NCI-H1417 treated with DMSO at 0.1 percent for 48 hours (cell line): Measurements from ENCODE around the gene ELOVL3.
A peak's percentile ranks its signal among the peaks of the same experiment; 100 is the strongest.
"Not testable (repeated sequence)": the region's sequence is repeated elsewhere in the genome, so short reads cannot be mapped to it uniquely, and the experiment has no call there.

Experiments
- DNase-seq: peaks from one replicate; lab custom pipeline; 2025; lab: John Stamatoyannopoulos, UW

Gene ELOVL3

DNA sequence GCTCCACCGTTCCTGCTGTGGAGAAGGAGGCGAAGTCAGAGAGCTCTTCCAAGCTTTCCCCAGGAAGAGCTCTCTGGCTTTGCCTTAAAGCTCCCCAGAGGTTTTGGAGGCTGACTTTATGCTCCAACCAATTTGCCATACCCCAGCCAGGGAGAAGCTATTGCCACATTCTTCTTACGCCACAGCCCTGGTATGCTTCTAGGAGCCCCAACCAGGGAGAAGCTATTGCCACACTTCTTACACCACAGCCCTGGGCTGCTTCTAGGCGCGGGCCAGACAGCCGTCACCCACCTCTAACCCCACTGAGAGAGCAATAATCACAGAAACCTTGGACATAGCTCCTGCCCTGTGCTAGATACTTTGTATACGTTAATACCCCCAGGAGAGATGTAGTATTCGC, 951 bp downstream of the ELOVL3 start:
- DNase-seq, result no peak

DNA sequence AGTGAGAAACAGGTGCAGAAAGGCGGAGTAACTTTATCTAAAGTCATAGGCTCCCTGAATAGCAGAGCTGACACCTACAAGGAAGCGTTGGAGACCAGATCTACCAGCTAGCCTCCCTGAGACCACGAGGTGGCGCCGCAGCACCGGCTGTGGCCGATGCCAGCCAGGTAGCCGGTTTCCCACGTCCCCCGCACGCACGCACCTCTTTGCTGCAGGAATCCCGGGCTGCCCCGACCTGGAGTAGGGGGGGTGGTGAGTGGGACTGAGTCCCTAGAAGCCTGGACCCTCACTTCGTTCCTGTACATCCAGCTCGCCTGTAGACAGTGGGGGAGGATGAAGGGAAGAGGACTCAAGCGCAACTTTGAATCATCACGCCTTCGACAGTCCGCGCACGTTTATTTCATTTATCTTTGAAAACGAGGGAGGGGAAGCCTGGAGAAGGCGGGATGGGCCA, 3.7 kb downstream of the ELOVL3 start:
- DNase-seq, result no peak

DNA sequence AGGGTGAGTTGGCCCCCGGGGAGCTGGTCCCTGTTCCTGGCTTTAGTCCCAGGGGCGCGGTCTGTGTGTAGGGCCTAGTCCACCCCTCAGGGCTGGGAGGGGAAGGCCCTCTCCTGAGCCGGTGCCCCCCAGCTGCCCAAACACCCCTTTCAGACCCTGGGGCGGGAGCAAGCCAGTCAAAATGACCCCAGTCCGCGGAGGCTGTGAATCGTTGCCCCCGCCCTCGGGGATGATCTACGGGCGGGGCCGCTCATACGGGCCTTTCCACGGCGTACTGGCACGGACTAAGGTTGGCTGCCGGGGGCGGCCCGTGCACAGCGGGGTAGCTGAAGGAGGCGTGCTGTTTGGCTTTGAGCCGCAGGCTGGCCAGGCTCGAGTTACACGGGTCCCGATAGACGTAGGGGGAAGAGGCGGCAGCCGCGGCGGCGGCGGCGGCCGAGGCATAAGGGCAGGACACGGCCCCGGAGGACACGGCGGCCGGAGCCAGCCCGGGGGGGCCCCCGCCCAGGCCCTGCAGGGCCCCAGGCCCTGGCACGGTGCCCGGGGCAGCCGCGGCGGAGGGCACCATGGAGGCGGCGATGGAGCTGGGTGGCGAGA, 4.3 kb downstream of the ELOVL3 start:
- no peak for DNase-seq

DNA sequence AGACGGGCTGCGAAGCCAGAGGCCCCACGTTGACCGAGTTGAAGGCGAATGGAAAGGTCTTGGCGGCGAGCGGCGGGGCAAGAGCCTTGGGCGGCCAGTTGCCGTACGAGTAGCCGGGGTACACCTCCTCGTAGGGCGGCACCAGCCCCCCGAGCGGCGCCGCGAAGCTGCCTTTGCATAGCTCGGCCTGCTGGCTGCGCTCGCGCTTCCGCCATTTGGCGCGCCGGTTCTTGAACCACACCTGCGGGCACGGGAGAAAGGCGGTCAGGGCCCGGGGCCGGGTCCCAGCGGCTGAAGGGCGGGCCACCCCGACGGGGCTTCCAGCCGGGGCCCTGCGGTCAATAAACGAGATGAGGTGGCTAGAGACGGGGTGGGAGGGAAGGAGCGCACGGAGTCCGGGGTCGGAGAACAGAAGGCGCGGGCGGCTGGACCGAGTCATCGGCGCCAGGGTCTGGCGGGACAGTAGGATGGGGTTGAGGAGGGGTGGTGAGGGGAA, 4.8 kb downstream of the ELOVL3 start:
- no peak for DNase-seq

DNA sequence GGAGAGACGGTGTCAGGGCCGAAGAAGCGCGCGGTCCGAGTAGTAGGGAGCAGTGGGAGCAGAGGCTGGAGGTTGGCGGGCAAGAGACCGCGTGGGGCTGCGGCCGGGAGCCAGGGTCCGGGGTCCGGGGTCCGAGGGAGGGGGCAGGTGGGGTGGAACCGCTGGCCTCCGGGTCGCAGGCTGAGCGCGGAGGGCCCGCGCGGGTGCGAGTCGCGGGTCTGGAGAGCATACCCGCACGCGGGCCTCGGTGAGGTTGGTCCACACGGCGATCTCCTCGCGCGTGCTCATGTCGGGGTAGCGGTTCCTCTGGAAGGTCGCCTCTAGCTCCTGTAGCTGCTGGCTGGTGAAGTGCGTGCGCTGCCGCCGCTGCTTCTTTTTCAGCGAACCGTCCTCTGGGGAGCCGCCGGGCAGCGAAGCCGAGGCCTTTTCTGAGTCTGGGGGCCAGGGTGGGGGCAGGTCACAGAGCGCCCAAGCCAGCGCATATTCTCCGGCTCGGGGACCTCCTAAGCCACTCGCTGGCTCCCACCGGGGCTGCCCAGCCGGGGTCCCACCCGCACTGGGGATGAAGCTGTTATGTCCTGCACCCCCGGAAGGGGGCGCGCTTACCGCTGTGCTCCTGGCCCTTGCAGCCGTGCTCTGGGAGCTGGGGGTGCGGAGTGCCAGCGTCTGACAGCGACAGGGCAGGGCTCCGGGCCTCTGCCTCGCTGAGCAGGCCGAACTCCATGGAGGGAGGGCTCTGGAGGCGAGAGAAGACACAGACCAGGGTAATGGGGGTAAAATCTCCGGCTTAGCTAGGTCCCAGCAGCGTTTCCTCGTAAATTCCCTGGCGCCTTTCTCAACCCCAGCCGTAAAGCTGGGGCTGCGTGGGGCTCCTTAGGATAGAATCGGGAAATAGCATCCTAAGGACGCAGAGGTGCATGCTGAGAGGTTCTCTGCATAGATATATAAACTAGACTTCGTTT, 5.5 kb downstream of the ELOVL3 start:
- DNase-seq, result no peak

DNA sequence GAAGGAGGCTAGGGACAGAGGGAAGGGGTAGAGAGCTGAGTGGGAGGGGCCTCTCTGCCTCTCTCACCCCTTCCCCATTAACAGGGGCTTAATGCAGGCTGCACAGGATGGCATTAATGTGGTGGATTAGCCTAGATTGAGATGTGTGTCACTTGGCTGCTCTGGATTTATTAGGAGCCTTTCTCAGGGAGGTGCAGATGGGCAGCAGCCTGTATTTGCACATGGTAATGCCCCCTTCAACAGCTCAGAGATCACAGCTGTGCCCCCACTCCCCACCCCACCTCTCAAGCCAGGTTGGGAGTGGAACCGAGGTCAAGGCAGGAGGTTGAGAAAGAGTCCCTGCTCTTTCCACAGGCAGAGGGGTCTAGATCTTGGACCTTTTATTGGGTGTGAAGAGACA, 7.9 kb downstream of the ELOVL3 start:
- no peak for DNase-seq

DNA sequence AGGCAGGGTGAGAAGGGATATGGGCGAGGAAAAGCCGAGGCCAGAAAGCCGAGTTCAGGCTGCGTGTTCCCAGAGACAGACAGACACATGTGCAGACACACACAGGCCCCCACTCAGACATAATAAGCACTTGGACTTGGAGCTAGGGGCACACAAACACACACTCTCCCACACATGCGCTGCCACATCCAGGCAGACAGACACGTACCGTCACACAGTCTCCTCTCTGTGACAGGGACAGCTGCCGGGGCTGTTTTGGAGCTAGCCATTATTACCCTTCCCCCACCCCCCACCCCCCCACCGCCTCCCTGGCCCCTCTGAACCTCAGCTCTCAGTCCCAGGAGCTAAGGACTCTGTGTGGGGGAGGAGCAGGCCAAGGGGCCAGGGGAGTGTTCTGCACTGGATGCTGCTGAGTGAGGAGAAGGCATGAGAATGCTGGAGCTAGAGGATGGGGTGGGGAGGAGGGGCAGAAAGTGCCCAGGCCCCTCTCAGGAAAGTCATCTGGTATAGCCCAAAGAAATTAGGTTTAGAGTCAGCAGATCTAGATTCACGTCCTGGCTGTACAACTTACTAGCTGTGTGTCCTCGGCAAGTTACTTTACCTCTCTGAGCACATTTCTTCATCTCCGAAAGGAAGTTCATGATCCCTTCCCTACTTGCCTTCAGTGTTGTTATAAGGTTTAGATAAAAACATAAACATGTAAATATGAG, 8.9 kb downstream of the ELOVL3 start:
- DNase-seq, result no peak

DNA sequence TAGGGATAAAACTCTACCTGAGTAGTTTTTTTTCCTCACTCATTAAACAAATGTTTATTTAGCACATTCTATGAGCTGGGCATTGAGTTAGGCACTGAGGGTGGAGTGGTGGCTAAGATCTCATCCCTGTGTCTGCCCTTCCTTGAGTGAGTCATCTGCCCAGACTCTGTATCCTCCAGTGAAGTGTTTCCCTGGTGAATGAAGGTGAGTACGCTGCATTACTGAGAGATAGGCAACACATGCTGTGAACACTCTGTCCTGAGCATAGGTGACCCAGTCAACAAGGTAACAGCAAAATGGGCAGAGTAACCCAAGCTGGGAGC, 9.5 kb downstream of the ELOVL3 start:
- no peak for DNase-seq

DNA sequence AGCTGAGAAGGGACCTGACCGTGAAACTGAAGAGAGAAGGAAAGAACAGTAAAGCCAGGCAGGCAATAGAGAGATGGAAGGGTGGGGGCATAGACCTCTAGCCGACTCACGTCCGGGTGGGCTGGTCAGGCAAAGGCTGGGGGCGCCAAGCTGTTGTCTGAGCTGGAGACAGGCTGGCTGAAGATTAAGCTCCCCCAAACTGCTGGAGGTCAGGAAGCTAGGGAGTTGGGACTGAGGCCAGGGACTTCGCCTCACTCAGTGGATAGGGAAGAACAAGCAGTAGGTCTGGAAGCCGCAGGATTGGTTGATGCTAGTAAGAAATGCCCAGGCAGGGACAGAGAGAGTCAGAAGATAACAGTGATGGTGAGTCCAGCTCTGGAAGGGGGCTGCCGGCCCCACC, 9.9 kb downstream of the ELOVL3 start:
- no peak for DNase-seq

DNA sequence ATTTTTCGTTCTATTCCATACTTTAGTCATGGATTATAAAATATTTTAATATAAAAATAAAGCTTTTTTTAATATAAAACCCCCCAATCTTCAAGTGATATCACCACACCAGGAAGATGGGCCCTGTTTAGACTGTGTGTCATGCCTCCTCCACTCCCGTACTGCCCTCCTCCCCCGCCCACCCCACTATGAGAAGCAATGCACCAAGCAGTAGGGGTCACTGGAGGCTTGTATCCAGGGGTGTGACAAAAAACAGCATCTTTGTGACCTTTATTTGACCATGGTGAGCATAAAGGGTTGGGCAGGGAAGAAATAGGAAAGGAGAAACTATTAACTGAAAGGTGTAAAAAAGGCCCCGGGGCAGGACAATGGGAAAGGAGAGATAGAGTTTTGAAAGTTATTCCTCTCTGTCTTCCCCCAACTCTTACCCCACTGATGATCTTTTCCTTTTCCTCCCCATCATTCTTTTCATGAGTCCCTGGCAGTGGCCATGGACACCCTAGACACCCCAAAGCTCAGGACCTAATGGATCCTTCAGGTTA, 11.7 kb downstream of the ELOVL3 start:
- no peak for DNase-seq

DNA sequence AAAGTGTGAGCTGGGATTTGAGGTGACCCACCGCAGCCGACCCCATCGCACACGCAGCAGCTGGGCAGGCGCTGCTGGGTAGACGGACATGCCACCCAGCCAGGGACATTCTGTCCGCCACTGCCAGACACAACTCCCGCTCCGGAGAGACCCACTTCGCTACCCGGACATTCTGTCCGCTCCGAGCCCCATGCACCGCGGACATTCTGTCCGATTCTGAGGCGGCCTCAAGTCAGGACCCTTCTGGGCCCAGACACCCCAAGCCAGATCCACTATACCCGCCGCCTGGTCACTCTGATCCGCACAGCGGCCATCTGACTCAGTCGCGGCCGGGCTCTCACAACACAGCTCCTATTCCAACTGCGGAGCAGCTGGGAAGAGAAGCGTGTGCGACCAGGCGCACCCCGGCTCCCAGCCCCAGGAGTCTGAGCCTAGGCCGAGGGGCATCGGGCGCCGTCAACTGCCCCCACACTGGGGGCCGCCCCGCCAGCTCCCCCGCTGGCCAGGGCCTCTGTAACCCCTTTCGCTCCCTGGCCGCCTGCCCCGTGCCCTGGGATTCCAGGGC, 14.4 kb downstream of the ELOVL3 start:
- no peak for DNase-seq

DNA sequence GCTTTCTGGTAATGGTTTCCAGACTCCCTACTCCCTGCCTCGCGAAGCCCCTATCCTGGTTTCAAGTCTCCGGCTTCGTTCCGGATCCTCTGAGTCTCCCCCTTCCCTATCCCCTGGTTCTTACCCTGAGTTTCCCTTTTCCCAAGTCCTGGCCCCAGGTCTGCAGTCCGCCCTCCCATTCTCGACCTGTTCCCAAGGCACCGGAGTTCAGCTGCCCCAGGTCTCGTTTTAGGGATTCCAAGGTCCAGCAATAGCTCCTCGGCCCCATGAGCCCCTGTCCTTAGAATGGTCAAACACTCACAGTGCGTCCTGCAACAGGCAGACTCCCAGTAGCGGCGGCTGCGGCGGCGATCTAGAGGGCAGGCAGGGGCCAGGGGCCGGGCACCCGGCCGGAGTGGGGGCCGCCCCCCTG, 14.9 kb downstream of the ELOVL3 start:
- DNase-seq, result no peak

DNA sequence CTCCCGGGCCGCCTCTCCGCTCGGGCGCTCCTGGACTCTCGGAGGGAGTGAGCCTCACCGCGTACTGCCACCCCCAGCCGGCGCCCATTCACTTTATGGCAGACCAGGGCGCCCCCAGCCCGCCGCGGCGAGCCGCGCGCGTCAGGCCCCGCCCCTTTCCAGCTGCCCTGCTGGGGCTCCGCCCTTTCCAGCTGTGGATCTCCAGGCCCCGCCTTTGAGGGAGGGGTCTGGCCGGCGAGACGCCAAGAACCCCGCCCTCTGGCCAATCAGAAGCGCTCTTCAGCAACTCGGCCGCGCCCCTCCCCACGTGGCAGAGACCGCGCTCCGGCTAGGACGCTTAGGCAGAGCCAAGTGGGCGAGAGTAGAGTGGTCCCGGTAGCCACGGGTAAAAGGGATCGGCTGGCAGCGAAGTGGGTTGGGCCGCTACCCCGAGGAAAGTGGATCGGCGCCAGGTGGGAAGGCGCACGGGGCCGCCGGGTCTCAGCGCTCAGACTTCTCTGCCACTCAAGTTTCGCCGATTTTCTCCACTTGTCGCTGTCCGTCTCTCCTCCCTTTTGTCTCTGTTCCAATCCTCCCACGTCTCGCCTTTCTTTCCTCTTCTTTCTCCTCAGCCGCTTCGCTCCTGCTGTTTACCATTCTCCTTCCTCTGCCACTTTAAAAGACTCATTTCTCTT, 15.5 kb downstream of the ELOVL3 start, which contains the start of gene PITX3:
PITX3 (minus strand) TSS at position 69 of the 674 bp plus-strand sequence. CDS start 9,432 bp downstream, outside the sequence.
- no peak for DNase-seq

DNA sequence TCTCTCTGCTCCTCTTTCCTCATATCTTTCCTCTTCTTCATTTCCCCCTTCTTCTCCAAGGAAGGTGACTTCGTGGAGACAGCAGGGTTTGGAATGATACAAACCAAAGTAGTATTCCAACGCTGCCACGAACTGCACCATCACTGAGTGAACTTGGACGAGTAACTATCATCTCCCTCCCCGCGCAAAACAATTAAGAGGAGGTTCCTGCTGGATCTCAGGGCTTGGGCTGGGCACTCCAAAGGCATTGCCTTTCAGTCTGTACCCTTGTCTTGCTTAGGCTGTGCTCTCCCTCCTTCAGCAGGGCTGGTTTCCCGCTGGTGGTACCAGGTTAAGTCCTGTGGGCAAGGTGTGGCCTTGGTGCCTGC, 16.0 kb downstream of the ELOVL3 start:
- no peak for DNase-seq

DNA sequence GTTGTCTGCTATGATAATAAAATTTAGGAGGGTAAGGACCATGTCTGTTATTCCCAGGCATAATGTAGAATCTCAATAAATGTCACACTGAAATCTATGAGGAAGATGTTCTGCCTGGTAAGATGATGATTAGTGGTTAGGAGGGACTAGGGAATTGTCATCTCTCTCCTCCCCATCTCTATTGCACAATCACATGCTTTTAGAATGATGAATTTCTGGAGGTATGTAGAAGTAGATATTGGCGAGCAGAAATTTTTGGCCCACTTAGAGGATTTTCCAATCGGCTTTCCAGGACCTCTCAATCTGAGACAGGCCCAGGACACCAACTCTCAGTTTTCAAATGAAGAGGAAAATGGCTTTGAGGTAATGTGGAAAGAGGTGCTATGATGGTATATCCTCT, 17.2 kb downstream of the ELOVL3 start:
- no peak for DNase-seq

DNA sequence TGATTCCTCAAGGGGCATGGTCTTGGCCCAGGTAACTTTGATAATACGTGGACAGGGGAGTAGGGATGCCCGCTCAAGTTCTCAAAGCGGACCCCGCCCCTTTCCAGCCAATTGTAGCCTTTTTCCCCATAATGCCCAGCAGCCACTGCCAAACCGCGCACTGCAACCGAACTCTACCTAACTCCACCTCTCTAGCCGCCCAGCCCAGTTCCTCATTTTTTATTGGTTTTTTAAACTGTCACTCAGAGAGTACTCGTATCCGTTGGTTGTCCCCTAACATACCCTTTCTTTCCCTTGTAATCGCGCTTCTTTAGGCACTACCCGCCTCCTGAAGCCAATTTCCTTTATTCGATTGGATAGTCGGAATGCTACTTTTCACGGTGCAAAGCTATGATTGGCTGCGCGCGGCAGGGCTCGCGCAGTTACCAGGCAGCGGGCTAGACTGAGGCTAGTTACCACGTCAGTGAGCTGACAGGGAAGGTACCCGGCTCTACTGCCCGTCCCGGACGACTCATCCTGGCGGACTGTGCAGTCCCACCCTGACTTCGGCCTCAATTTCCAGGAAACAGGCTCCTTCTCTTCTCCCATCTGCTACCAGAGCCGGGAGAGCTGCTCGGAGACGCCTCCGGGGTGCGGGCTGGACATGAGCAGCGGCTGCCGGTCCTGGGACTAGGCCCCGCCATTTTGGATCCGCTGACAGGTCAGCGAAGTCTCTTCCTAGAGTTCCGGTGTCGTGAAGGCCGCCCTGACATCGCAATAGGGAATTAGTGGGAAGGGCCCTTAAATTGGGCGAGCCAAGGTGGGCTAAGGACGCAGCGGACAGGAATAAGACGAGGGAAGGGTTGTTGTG, 19.2 kb downstream of the ELOVL3 start, which contains the start of gene GBF1:
GBF1 (plus strand) TSS at position 451 of the 850 bp plus-strand sequence. CDS start 13,407 bp downstream, outside the sequence.
- peak; percentile 94 for DNase-seq

DNA sequence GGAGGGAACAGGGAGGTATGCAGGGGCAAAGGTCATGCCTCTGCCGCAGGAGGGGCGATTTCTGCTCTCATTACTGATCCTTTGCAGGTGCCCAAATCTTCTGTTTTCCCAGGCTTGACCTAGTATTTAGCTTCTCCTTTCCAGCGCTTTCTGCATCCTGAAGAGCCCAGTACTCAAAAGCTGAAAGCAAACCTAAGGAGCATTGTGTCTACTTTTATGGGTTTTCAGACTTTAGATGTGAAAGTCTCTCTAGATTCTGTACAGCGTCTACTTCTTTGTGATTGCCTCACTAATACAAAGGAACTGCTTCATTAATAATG, 19.8 kb downstream of the ELOVL3 start:
- no peak for DNase-seq

DNA sequence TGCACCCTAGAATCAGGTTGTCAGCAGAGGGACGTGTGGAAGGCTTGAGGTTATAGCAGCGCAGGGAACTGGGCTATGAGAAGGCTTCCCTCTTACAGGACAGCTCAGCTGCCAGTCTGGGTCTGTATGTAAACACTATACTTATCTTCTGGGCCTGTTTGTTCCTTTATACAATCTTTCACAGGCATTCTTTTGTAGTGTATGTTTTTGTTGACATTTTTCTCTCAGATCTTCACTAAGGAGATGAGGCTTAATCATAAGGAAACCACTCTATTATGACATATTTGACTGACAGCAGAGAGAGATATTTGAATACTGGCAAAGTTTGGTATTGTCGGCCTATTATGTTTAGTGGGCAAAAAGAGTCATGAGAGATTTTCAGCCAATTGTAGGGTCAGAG, 20.2 kb downstream of the ELOVL3 start:
- no peak for DNase-seq

DNA sequence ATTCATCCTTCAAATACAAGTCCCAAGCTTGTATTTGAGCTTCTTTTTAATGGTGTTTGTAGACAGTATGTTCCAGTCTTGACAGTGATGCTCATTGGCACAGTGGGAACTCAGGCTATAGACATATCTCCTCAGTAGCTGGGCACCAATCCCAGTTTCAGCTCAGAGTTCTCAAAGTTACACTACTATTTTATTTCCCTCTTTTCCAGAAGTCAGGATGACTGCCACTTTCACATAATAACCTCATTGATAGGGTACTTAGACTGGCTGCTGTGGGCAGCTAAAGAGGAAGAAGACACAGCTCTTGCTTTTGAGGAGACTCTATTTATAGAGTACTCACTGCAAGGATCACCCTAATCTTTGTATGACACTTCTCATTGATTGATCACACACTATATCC, 21.6 kb downstream of the ELOVL3 start:
- DNase-seq, result no peak

DNA sequence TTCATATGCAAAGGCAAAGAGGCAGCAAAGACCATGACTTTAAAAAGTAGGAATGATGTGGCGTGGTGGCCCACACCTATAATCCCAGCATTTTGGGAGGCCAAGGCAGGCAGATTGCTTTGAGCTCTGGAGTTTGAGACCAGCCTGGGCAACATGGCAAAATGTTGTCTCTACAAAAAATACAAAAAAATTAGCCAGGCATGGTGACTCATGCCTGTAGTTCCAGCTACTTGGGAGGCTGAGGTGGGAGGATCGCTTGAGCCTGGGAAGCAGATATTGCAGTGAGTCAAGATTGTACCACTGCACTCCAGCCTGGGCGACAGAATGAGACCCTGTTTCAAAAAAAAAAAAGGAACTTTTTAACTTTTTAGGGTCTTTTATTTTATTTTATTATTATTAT, 26.4 kb downstream of the ELOVL3 start:
- not testable (repeated sequence) for DNase-seq

DNA sequence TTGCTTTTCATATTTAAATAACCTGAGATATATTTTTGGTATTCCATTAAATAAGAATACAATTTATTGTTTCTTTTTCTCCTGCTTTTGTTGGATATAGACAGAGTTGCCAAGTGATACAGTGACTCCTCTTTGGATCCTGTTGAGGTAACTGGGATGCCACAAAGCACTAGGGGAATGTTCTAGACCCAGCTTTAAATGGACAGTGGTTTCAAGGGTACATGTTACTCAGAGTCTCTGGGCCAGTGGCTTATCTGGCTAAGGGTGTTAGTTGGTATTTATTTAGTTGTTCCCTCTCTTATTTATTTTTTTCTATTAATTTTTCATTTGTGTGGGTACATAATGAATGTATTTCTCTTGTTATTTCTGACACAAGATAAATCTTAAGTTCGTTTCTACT, 28.3 kb downstream of the ELOVL3 start:
- no peak for DNase-seq
